ENCODE measurements around the gene MYO1F.
A peak's percentile ranks its signal among the peaks of the same experiment; 100 is the strongest.
"Not testable (repeated sequence)": the region's sequence is repeated elsewhere in the genome, so short reads cannot be mapped to it uniquely, and the experiment has no call there.

The MYO1F gene

DNA sequence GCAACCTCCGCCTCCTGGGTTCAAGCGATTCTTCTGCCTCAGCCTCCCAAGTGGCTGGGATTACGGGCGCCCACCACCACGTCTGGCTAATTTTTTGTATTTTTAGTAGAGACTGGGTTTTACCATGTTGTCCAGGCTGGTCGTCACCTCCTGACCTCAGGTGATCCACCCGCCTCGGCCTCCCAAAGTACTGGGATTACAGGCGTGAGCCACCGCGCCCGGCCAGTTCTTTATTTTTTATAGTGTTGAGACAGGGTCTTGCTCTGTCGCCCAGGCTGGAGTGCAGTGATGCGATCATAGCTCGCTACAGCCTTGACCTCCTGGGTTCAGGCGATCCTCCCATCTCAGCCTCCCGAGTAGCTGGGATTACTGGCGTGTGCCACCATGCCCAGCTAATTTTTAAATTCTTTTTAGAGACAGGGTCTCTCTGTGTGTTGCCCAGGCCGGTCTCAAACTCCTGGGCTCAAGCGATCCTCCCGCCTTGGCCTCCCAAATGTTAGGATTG is 62.7 kb downstream of the MYO1F start:
- not testable (repeated sequence) for DNase-seq

DNA sequence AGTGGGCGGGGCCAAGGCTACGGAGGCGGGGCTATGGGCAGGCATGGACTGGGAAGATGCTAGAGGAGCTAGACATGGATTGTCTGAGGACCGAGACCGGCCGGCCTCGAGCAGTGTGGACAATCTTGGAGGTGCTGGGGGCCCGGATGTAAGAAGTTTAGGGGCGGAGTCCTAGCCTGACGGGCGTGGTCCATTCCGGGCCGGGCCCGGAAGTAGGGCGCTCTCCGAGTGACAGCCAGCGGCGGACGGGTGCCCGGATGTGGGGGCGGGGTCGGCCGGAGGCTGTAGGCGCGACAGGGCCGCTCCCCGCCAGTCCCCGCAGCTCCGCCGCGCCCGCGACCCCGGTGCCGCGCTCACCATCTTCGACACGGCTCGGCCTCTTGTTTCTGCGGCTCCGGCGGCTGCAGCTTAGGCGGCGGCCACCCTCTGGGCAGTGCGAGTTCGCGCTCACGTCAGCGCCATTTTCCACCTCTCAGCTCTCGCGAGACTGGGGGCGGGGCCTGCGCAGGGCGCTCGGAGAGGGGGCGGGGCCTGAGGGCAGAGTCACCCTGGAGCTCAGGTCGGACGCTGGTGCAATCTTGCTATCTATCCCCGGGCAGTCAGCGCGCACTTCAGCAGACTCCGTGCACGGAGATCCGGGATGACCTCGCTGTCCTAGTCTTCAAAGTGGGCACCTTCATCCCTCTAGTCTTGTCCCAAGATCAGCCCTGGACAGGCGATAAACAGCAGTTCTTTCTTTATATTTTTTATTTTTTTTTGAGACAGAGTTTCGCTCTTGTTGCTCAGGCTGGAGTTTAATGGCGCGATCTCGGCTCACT is 63.3 kb downstream of the MYO1F start, which contains the start of gene ZNF414:
Gene ZNF414 (minus strand): TSS at position 481 of the 818 bp plus-strand sequence. CDS start 121 bp downstream, at position 360.
- peak; percentile 85 for DNase-seq

DNA sequence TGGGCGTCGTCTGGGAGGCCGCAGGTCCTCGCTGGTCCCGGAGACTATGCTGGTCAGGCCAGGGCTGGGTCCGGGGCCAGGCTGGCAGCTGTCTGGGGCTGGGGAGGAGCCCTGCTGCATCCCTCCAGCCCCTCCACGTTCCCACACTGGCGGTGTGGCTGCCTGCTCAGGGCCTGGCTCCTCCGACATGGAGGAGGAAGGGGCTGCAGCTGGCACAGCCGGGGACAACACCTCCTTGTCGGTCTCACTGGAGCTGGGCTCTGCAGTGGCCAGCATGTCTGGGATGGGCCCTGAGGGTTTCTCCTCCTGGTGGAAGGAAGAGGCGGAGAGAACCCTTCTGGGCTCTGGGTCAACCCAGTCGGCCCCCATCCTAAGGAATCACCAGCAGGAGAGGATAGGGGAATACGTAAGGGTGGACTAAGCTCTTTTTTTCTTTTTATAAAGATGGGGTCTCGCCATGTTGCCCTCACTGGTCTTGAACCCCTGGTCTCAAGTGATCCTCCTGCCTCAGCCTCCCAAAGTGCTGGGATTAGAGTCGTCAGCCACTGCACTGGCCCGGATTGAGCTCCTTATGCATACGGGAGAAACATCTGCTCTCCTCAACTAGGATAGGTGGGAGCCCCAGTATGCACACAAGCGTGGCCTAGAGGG is 64.1 kb downstream of the MYO1F start:
- DNase-seq, result no peak

DNA sequence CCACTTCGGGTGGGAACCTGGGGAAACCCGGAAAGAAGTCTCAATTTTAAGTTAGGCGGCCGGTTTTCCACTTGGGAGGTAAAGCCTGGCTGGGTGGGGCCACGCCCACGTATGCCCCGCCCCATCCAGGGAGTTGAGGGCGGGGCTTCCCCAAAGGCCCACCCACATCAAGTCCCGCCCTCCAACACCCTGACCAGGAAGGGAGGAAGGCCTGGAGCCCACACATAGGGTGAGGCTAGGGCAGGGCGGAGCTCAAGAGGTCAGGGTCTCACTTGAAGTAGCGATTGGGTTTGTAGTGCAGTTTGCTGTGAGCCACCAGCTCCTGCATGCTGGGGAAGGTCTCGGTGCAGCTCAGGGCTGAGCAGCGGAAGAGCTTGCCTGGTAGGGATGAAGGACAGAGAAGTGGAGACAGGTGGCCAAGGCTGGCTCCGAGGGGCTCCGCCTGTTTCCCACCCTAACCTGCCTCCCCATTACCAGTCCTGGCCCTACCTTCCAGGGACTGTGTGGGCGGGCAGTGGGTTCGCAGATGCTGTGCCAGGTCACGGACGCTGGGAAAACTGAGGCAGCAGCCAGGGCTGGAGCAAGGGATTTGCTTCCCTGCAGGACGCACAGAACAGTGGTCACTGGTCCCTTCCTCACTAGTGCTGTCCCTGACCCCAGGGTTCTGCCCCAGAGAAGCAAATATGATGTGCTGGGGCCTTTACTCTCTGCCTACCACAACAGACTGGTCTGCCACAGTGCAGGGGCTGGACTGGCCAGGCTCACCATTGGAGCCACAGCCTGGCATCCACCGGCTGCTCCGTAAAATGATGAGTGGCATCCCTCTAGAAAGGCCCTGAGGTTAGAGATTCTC is 64.9 kb downstream of the MYO1F start:
- no peak for DNase-seq

DNA sequence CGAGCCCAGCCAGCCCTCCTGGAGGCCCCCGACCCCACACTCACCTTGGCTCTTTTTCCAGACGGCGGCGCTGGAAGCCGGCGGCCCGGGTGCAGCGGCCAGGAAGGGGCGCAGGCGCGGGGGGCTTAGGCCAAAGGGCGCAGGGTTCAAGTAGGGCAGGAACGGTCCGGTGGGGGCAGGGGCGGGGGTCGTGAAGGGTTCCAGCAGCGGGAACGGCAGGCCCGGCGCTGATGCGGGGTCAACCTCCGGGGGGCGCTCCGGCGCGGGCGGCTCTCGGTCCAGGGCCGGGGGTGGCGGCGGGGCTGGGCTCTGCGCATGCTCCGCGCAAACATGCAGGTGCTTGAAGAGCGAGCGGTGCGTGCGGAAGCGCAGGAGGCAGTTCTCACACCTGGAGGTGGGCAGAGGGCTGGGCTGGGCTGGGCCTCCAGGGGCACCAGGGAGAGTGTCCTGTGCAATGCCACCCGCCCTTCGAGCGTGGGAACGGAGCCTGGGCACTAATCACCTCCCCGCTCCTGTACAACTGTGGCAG is 65.6 kb downstream of the MYO1F start:
- no peak for DNase-seq

DNA sequence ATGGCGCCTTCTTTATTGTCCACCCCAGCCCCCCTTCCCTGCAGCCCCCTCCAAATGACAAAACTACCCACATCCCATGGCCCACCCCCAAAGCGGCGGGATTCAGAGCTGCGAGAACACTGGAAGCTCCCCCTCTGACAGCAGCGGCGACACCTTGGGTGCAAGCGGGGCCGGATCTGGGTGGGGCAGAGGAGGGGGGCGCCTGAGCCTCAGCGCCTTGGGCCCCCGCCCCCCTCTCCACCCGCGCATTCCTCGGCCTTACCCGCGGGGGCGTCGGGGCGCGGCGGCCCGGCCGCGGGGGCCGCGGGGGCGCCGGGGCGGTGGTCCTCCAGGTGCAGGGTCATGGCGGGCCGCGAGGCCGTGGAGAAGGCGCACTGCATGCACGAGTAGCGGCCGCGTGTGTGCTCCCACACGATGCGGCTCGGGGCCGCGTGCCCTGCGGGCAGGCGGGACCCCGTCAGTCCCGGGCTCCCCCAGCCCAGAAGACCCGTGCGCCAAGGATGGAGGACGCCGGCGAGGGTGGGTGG is 66.6 kb downstream of the MYO1F start:
- DNase-seq, result no peak

DNA sequence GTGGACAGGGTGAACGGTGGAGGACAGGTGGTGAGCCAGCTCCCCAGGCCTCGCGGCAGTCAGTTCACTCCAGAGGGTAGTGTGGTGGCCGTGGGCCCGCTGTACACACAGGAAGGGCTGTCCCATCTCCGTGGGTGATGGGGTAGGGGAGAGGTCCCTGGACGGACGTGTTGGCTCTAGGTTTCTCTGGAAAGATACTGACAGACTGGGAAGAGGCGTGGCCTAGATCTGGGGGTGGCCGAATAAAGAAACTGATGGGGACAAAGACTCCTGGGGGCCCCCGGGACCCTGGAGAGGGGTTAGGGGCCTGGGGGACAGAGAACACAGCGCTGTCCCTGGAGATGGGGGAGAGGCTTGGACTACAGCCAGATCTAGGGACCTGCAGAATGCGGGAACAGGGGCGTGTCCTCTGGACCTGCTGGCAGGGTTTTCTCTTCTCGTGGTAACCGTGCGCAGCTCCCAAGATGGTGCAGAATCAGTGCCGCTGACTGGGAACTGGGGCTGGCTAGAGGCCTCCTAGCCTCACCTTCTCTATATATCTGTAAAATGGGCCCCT is 70.8 kb downstream of the MYO1F start:
- DNase-seq, result no peak

DNA sequence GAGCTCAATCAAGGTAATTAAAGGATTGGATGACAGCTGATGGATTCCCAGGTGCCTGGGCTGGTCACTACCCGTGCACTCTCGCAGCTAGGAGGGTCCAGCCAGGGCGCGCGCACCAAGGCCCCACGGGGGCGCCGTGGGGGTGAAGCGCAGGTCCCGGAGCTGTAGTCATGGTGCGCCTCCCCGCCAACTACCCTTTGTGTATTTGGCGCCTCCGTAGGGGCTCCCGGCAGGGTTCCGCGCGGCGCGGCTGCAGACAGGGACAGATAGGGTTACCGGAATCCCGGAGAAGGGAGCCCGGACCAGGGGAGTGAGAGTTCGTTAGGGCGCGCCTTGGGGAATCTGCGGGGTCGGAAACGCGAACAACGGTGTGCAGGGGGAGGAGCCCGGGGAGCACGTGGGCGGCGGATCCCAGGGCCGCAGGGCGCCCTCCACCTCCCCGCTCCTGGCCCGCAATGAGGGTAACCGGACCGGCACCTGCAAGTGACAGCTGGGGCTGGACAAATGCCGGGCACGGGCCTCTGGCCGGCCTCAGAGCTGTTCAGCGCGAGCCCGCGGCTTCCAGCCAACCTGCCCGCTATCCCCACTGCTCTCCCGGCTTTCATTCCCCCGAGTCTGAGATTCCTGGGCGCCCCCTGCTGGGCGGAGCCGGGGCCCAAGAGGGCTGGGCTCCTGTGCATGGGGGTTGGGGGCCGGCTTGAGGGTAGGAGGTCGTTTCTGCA is 71.4 kb downstream of the MYO1F start:
- peak; percentile 17 for DNase-seq

DNA sequence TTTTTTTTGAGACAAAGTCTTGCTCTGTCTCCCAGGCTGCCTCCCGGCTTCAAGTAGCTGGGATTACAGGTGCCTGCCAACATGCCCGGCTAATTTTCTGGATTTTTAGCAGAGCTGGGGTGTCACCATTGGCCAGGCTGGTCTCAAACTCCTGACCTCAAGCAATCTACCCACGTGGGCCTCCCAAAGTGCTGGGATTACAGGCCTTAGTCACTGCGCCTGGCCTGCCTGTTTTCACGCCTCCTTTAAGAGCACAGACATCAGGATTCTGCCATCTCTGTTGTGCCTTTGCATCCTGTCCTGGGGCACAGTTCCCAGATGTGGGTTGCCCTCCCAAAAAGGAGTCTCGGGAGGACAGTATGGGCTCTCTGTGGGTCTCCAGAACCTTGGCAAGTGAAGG is 72.3 kb downstream of the MYO1F start:
- no peak for DNase-seq

DNA sequence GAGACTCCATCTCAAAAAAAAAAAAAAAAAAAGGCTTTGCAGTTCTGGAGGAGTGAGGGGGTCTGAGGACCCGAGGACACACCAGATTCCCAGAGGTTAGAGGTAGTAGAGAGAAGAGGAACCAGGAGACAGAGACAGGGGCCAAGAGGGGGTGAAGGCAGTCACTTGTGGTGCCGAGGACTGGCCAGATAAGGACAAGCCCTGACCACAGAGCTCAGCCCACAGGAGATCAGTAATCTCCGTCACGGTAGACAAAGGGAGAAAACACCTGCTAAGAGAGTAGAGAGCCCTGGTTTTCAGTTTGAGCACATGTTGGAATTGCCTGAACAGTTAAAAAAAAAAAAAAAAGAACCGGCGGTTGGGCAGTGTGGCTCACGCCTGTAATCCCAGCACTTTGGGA is 73.1 kb downstream of the MYO1F start:
- DNase-seq, result peak; percentile 29

DNA sequence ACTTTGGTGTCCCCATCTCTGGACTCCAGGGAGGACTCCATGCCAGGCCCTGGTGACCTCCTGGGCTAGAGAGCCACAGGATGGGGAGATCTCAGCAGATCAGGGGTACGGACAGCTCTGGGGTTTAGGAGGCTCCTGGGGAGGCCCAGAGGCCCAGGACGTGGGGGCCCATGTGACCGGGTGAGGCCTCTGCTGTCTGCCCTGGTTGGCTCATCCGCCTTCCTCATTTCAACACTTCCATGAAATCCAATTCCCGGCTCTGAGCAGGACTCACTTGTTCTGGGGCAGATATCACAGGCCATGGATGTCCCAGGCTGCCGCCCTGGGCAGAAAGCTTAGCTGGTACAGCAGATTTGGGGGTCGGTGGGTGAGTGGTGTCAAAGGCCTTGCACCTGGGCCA is 73.7 kb downstream of the MYO1F start:
- DNase-seq, result no peak

DNA sequence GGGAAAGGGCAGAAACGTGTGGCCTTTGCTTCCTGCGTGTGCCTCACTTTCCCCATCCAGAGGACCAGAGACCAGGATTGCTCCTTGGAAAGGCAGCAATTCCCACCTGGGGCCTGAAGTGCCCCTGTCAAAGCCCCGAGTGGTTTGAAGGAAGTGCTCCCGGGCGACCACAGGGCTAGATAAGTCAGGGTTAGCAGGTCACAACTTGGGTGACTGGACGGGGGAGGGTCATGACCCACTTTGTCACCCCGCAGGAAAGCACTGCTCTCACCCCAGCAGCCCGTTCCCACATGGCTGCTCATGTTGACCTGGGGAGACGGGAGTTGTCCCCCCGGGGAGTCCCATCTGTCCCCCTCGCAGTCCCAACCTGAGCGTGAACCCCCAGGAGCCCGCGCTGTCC is 75.3 kb downstream of the MYO1F start:
- DNase-seq, result no peak

DNA sequence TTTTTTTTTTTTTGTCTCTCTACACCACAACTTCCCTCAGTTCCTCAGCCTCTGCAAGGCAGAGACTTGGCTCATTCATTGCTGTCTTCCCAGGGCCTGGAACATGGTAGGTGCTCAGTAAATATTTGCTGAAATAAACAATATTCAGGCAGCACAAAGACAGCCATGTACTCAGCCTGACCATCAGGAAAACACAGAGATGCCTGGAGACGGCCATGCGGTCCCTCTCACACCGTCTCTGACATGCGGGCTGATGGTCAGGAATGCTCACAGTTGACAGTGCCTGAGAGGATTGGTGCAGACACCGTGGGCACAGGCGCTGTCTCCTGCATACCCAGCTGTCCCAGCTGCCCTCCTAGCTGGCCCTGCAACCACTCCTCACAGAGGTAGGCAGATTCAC is 75.7 kb downstream of the MYO1F start:
- no peak for DNase-seq

DNA sequence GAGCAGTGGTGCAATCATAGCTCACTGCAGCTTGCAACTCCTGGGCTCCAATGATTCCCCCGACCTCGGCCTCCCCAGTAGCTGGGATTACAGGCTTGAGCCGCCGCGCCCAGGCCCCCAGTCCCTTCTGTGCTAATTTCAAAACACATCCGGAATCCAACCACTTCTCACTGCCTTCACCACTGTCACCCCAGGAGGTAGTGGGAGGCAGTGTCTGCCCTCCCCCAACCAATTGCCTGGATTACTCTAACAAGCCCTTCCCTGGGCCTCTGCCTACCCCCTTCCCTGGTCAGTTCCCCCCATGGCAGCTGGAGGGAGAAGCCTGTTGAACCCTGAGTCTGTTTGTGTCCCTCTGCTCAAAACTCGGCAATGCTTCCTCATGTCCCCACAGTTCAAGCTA is 77.1 kb downstream of the MYO1F start:
- DNase-seq, result peak; percentile 56

DNA sequence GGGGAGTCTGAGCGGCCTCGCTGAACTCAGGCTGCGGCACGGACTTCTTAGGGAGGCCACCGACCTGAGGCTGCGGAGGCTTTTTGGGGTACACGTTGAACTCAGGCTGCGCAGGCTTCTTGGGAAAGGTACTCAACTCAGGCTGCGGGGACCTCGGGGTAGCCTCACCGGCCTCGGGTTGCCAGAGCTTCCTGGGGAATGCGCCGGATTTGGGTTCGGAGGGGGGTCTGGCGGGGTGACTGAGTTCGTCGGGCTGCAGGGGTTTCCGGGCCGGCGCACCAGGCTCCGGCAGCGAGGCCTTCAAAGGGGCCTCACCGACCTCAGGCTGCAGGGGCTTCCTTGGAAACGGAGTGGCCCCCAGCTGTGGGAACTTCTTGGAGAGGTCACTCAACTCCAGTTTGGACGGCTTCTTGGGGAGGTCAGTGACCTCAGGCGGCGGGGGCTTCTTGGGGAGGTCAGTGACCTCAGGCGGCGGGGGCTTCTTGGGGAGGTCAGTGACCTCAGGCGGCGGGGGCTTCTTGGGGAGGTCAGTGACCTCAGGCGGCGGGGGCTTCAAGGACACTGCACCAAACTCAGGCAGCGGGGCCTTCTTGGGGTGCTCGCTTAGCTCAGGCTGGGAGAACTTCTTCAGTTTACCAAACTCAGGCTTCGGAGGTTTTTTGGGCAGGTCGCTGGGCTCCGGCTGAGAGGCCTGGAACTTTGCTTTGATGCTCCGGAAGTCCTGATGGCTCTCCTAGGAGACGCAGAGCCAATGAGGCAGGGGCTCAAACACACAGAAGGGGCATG is 78.0 kb downstream of the MYO1F start:
- no peak for DNase-seq

DNA sequence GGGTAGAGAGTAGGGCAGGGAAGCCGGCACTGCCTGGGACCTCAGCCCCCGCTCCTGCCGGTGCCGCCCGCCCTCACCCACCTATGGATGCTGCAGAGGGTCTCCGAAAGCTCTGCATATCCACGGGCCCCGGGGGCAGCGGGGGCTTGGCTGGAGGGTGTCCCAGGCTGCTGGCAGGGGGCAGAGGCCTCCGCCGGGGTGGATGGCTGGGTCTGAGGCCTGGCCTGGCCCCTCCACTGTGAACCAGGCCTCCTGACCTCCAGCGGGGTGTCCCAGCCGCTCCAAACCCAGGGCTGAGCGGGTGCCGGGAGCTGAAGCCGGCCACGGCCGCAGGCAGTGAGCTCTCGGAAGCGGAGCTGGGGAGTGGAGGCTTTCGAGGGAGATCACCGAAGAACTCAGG is 78.9 kb downstream of the MYO1F start:
- no peak for DNase-seq

DNA sequence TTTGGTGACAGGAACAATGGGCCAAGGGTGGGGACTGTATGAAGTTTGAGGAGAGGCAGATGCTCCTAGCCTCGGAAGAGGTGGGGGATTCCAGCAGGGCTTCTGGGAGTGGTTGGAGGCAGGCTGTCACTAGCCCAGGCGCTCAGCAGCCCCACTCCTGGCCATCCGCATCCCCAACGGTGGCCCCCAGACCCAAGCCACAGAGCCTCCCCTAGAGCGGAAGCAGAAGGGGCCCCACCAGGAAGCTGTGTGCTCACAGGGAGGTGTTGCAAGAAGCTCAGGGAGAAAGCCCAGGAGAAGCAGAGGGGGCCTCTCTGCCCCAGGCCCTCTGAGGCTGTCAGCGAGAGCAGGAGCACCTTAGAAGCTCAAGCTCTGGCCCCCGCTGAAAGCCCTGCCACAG is 83.1 kb downstream of the MYO1F start:
- peak; percentile 88 for DNase-seq

DNA sequence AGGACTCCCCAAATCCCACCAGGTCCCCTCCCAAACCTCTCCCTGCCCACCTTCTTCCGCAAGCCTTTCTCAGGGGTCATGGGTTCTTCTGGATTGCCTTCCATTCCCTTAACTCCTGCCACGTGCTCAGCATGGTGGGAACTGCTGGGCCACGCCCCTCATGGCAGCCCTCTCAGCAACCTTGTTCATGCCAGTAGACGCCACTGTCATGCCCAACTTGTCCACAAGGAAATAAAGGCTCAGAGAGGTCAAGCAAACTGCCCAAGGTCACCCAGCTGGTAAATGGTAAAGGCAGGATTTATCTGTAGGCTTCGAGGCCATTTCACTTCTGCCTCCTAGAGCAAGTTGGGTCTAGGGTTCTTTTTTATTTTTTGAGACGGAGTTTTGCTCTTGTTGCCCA is 85.7 kb downstream of the MYO1F start:
- DNase-seq, result no peak

DNA sequence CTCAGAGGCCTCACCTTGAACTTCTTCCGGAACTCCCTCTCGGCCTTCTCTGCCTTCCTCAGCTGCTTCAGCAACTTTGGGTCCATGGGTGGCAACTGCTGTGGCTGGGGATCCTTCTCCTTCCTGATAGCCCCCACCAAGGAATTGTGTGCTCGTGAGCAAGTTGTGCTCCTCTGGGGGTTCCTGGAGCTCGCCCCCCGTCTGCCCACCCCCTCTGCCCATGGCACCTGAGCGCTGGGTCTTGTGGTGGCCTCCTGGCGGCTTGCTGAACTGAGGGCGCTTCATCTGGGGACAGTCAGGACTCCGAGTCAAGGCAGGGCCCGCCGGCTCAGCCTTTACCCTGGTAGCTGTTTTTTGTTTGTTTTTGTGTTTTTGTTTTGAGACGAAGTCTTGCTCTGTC is 86.4 kb downstream of the MYO1F start:
- DNase-seq, result no peak

DNA sequence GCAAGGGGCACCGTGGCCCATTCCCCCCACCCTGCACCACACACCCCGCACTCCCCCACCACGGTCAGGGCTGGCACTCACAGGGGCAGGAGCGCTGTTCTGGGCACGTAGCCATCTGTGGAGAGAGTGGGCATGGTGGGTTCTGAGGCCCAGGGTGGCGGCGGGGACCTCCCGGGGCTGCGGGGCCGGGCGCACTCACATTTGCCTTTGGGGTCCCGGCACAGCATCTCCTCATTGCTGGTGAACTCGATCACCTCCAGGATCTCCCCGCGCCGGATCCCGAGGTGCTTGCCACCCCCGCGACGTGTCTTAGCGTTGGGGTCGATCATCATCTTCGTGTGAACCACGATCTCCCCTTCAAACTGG is 86.9 kb downstream of the MYO1F start:
- DNase-seq, result no peak
